COLO668 (cell line): ENCODE measurements around the gene FAM234A.
"Not testable (repeated sequence)": the region's sequence is repeated elsewhere in the genome, so short reads cannot be mapped to it uniquely, and the experiment has no call there.

Experiments used
- DNase-seq: peaks from one replicate; lab custom pipeline; 2025; ENCODE audit not compliant: unreplicated experiment; lab: John Stamatoyannopoulos, UW

The FAM234A gene

GRCh38 chr16:234468-235305 lies at the start of gene FAM234A:
FAM234A (plus strand) TSS chr16:234821; CDS start chr16:254414, 19,593 bp downstream.
- DNase-seq, result peak; percentile 98

GRCh38 chr16:185213-185612 lies 49.4 kb upstream of the FAM234A start:
- no peak for DNase-seq

- no peak for DNase-seq
Observed at GRCh38 chr16:185691-186090, 48.9 kb upstream of the FAM234A start.

- no peak for DNase-seq
Observed at GRCh38 chr16:187330-187729, 47.3 kb upstream of the FAM234A start.

GRCh38 chr16:188674-189073 lies 45.9 kb upstream of the FAM234A start:
- no peak for DNase-seq

GRCh38 chr16:189604-190186 lies 44.9 kb upstream of the FAM234A start:
- DNase-seq, result no peak

- DNase-seq, result no peak
Observed at GRCh38 chr16:191831-192230, 42.8 kb upstream of the FAM234A start.

GRCh38 chr16:192686-193085 lies 41.9 kb upstream of the FAM234A start:
- no peak for DNase-seq

GRCh38 chr16:193441-193840 lies 41.2 kb upstream of the FAM234A start:
- DNase-seq, result no peak

- no peak for DNase-seq
Observed at GRCh38 chr16:194516-194915, 40.1 kb upstream of the FAM234A start.

GRCh38 chr16:200388-200787 lies 34.2 kb upstream of the FAM234A start:
- no peak for DNase-seq

- no peak for DNase-seq
Observed at GRCh38 chr16:203246-203645, 31.4 kb upstream of the FAM234A start.

GRCh38 chr16:204046-204445 lies 30.6 kb upstream of the FAM234A start:
- DNase-seq, result not testable (repeated sequence)

- not testable (repeated sequence) for DNase-seq
Observed at GRCh38 chr16:209359-209758, 25.3 kb upstream of the FAM234A start.

GRCh38 chr16:211631-212180 lies 22.9 kb upstream of the FAM234A start:
- not testable (repeated sequence) for DNase-seq

- DNase-seq, result no peak
Observed at GRCh38 chr16:212999-213398, 21.6 kb upstream of the FAM234A start.

GRCh38 chr16:220021-220420 lies 14.6 kb upstream of the FAM234A start:
- DNase-seq, result no peak

GRCh38 chr16:228151-228851 lies 6.3 kb upstream of the FAM234A start:
- DNase-seq, result peak; percentile 39

GRCh38 chr16:228852-229730 lies 5.5 kb upstream of the FAM234A start, which contains the start of gene LUC7L:
LUC7L (minus strand) TSS chr16:229449; CDS start chr16:229339, 110 bp downstream.
- peak; percentile 93 for DNase-seq

- no peak for DNase-seq
Observed at GRCh38 chr16:229731-230281, 4.8 kb upstream of the FAM234A start.
